Activated B cell treated with CpG ODN at 0.5 μM for 24 hours (primary cell): ENCODE results near the gene VPS26B. TPM values are rescaled to one million over a fixed set of nuclear protein-coding genes. Genes with fewer than 3 reads are reported as not detected.
A peak's percentile ranks its signal among the peaks of the same experiment; 100 is the strongest.

Experiments
- ATAC-seq: fragments of 200-7000 bp; cut with Tn5 transposase; one replicate; pipeline ENCODE4 v1.10.0; 2021; ENCODE audit warnings: low read depth, mild to moderate bottlenecking, moderate library complexity
- CTCF ChIA-PET: fragments of 350-600 bp; sonication (Branson Sonifier 250); formaldehyde crosslinking; loops from one replicate; lab custom pipeline; 2021; ENCODE audit warnings: antibody characterized with exemption; lab: Charles Lee
- POLR2A ChIA-PET: fragments of 350-600 bp; sonication (Branson Sonifier 250); formaldehyde crosslinking; loops from one replicate; lab custom pipeline; 2021; ENCODE audit warnings: antibody characterized with exemption; lab: Charles Lee
- DNase-seq: peaks from one replicate; pipeline ENCODE4 v3.0.0; 2022
- H3K27ac Mint-ChIP-seq: one replicate; pipeline ENCODE4 v1.8.0; 2020; ENCODE audit warnings: mixed read lengths
- H3K27me3 Mint-ChIP-seq: one replicate; pipeline ENCODE4 v1.8.0; 2021; ENCODE audit warnings: mixed read lengths
- H3K36me3 Mint-ChIP-seq: one replicate; pipeline ENCODE4 v1.8.0; 2021; ENCODE audit warnings: low read depth, mixed read lengths
- H3K4me1 Mint-ChIP-seq: one replicate; pipeline ENCODE4 v1.8.0; 2021; ENCODE audit warnings: mixed read lengths
- H3K4me3 Mint-ChIP-seq: one replicate; pipeline ENCODE4 v1.8.0; 2020; ENCODE audit warnings: mild to moderate bottlenecking, mixed read lengths
- H3K9me3 Mint-ChIP-seq: one replicate; pipeline ENCODE4 v1.8.0; 2020; ENCODE audit warnings: mixed read lengths
- CTCF ChIP-seq: fragments of 200-600 bp; IDR thresholded peaks from one replicate; pipeline ENCODE4 v1.8.0; 2022; ENCODE audit warnings: antibody characterized with exemption, mild to moderate bottlenecking
- intact Hi-C: fragments of 100-400 bp; cut with micrococcal nuclease; formaldehyde crosslinking; loops from one replicate; pipeline ENCODE4 v1.15.1; 2024
- total RNA-seq: library from RNA; stranded (reverse); gene quantifications from 2 replicates; pipeline ENCODE4 v1.2.3, GENCODE V29; 2022

VPS26B gene
- total RNA-seq, 1 donor from 2014 or later, result 11.4 TPM

DNA sequence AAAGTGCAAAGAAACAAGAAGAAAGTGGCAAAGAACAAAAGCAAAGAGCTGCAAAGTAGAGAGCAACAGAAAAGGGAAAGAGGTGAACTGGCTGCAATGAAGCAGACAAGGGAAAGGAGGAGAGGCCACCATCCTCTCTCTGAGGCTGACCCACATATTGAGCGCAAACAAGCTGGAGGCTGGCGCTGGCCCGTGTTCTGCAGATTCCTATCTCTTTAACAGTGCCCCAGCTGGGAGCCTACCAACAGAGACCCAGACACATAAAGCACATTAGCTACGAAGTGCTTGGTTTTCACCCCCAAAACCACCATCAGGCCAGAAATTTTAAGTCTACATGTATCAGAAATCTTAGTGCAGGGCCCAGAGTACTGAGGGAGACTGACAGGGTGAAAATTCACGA lies 18.3 kb upstream of the VPS26B start:
- Mint-ChIP-seq H3K4me3 (no peak overlapping the region), H3K4me1 (no peaks in the 10 kb centered on the region), H3K9me3 (no peaks in the 10 kb centered on the region), H3K27me3 (no peaks in the 10 kb centered on the region), H3K27ac (no peak overlapping the region), H3K36me3 (peaks cover 76% of the 10 kb centered on the region)
- POLR2A ChIA-PET, result no interaction called here
- CTCF ChIA-PET, result interaction anchor here (1.6 kb wide), 1 partner anchor 11 kb away, joined by 5 read pairs; no protein-coding TSS in a partner anchor
- no peak for TF ChIP-seq CTCF
- intact Hi-C loops, result loop anchor here (2.0 kb wide), 1 partner anchor 47 kb away; the partner anchor contains the start of genes ACAD8 and THYN1
- no peak for DNase-seq
- no peak for ATAC-seq

- ATAC-seq, result no peak
- Mint-ChIP-seq H3K4me3 (no peak overlapping the region), H3K27ac (no peak overlapping the region), H3K27me3 (no peaks in the 10 kb centered on the region), H3K9me3 (no peaks in the 10 kb centered on the region), H3K36me3 (peaks cover 73% of the 10 kb centered on the region), H3K4me1 (no peaks in the 10 kb centered on the region)
- ChIA-PET CTCF (interaction anchor here (0.9 to 2.9 kb wide), 6 partner anchors 13 to 46 kb away, joined by 3 to 45 read pairs (median 4); partner anchors contain the start of genes ACAD8, NCAPD3, THYN1 and VPS26B), POLR2A (interaction anchor here (0.7 to 0.9 kb wide), 2 partner anchors 37 to 488 kb away, joined by 3 to 11 read pairs; no protein-coding TSS in a partner anchor)
- intact Hi-C loops, result loop anchor here (1.0 to 2.0 kb wide), 3 partner anchors 18 to 45 kb away; partner anchors contain the start of genes ACAD8 and THYN1
- peak; percentile 40 for DNase-seq
- peak; percentile 39 for TF ChIP-seq CTCF
Observed at GRCh38 chr11:134207538-134208239, 16.8 kb upstream of the VPS26B start.

DNA sequence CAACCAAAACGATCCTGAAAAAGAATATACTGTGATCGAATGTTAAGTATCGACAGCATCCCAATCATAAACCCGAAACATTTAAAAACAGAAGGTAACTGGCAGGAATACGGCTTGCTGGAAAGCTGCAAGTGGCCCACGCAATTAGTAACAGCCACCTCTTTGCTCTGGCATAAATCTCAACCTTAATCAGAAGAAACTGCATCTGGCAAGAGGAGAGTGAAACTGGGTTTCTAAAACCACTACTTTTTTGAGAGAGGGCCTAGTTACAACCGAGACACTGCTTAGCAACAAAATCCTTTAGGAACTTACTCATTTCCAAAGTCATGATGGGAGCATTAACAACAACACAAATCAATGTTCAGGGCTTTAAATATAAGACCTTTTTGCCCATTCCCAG lies 8.6 kb upstream of the VPS26B start:
- POLR2A ChIA-PET, result no interaction called here
- H3K27ac Mint-ChIP-seq, result no peak overlapping the region
- H3K27me3 Mint-ChIP-seq, result no peaks in the 10 kb centered on the region
- ATAC-seq (no peak), DNase-seq (no peak)
- CTCF ChIA-PET, result no interaction called here
- H3K36me3 Mint-ChIP-seq, result peaks cover 49% of the 10 kb centered on the region
- no peaks in the 10 kb centered on the region for H3K9me3 Mint-ChIP-seq
- intact Hi-C loops, result no loop called here
- H3K4me1 Mint-ChIP-seq, result no peaks in the 10 kb centered on the region
- H3K4me3 Mint-ChIP-seq, result no peak overlapping the region
- no peak for TF ChIP-seq CTCF

- Mint-ChIP-seq H3K4me3 (no peak overlapping the region), H3K9me3 (no peaks in the 10 kb centered on the region), H3K27ac (no peak overlapping the region), H3K4me1 (no peaks in the 10 kb centered on the region), H3K27me3 (no peaks in the 10 kb centered on the region), H3K36me3 (peaks cover 45% of the 10 kb centered on the region)
- no peak for ATAC-seq
- ChIA-PET CTCF (interaction anchor here (1.5 kb wide), 1 partner anchor 28 kb away, joined by 4 read pairs; no protein-coding TSS in a partner anchor), POLR2A (no interaction called here)
- DNase-seq, result no peak
- intact Hi-C loops, result no loop called here
- TF ChIP-seq CTCF, result no peak
Observed at GRCh38 chr11:134216816-134217215, 7.7 kb upstream of the VPS26B start.

DNA sequence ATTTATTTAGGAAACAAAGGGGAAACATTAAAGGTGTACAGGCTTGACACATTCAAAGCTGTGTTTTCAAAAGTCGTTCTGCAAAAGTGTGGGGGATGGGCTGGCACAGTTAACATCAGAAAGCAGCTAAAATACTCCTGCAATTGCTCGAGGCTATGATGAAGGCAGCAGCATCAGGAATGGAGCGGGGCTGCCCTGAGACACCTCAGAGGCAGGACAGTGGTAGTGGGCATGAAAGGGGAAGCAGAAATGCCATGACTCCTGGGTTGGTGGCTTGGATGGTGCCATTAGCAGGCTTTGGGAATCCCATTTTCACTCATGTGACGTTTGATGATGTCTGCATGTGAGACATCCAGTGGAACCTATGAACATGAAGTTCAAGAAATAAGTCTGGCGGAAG lies 1.4 kb upstream of the VPS26B start:
- ATAC-seq (no peak), DNase-seq (no peak)
- Mint-ChIP-seq H3K27me3 (peaks cover 7% of the 10 kb centered on the region), H3K4me1 (peaks cover 36% of the 10 kb centered on the region), H3K9me3 (no peaks in the 10 kb centered on the region), H3K4me3 (peak overlapping the region; percentile 93), H3K27ac (peak overlapping the region; percentile 77), H3K36me3 (peaks cover 28% of the 10 kb centered on the region)
- CTCF ChIA-PET, result no interaction called here
- no peak for TF ChIP-seq CTCF
- POLR2A ChIA-PET, result interaction anchor here (0.6 to 2.1 kb wide), 7 partner anchors 16 to 186 kb away, joined by 5 to 37 read pairs (median 6); partner anchors contain the start of genes ACAD8, GLB1L2, JAM3 and THYN1
- intact Hi-C loops, result no loop called here
